GM13976 (cell line): ENCODE data around the gene SCN4A.

Experiments used
- DNase-seq: peaks from one replicate; pipeline ENCODE4 v3.0.0; 2012; ENCODE audit warnings: low spot score
- in situ Hi-C: fragments of 300-500 bp; cut with MboI; formaldehyde crosslinking; loops from one replicate; pipeline ENCODE4 v1.12.0; 2022; ENCODE audit warnings: low sequenced_read_pairs, mixed read lengths, inconsistent platforms; ENCODE audit not compliant: unreplicated experiment
- TF ChIP-seq, protein P1 (sequence below): IDR thresholded peaks from 2 replicates; pipeline ENCODE4 v1.5.1; 2012; ENCODE audit warnings: borderline replicate concordance, mild to moderate bottlenecking; ENCODE audit not compliant: insufficient read depth; ENCODE audit errors: extremely low read depth, missing control alignments, control extremely low read depth

The SCN4A gene

DNA sequence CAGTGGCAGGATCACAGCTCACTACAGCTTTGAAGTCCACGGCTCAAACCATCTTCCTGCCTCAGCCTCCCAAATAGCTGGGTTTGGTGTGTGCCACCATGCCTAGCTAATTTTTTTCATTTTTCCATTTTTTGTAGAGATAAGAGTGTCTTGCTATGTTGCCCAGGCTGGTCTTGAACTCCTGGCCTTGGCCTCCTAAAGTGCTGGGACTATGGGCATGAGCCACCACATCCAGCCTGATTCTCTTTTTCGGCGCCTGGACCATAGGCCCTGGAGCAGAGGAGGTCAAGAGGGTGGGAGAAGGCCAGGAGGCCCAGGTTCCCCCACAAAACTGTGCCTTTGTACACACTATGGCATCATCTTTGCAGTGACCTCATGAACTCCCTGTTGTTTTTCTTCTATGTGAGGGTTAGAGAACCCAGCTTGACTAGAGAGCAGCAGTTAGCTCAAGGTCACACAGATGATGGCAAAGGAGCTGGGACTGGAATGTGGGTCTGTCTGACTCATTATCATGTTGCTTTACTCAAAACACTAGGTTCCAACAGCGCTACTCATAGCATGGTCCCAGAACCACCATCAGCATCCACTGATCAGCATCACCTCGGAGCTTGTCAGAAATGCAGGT, 16.3 kb downstream of the SCN4A start:
- no peak for DNase-seq
- in situ Hi-C loops, result no loop called here
- TF ChIP-seq, protein P1, sequence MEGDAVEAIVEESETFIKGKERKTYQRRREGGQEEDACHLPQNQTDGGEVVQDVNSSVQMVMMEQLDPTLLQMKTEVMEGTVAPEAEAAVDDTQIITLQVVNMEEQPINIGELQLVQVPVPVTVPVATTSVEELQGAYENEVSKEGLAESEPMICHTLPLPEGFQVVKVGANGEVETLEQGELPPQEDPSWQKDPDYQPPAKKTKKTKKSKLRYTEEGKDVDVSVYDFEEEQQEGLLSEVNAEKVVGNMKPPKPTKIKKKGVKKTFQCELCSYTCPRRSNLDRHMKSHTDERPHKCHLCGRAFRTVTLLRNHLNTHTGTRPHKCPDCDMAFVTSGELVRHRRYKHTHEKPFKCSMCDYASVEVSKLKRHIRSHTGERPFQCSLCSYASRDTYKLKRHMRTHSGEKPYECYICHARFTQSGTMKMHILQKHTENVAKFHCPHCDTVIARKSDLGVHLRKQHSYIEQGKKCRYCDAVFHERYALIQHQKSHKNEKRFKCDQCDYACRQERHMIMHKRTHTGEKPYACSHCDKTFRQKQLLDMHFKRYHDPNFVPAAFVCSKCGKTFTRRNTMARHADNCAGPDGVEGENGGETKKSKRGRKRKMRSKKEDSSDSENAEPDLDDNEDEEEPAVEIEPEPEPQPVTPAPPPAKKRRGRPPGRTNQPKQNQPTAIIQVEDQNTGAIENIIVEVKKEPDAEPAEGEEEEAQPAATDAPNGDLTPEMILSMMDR, result no peak

DNA sequence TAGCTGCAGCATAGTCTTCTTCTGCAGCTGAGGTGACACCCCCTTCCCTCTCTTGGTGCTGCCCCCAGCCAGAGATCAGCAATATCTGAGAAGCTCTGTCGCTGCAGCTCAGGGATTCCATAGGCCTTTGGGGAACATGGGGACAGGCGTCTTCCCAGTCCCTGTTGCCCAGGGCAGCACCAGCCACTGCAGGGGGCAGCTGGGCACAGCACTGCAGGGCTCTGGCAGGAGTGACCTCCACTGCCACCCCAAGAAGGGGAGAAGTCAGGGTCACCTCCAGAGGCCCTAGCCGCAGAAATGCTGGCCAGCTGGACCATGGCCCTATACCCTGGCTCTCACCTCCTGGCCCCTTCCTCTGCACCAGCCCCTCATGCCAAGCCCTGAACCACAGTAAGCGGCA, 16.9 kb downstream of the SCN4A start:
- DNase-seq, result no peak
- in situ Hi-C loops, result no loop called here
- TF ChIP-seq, protein P1, result no peak

DNA sequence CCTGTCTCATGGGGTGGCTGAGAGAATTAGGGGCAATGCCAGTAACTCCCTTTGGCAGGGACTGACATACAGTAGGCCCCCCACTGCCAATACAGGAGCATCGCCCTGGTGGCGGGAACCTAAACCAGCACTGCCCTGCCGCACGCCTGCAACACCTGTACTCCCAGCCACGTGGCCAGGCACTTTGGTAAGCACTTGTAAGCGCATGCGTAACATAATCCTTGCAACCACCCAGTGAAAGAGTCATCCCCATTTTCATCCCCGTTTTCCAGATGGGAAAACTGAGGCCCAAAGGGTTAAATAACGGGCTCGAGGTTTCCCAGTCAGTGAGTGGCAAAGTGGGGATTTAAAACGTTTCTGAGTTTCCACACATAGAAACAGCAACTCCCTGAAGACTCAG, 17.5 kb downstream of the SCN4A start:
- TF ChIP-seq, protein P1, result no peak
- in situ Hi-C loops, result no loop called here
- no peak for DNase-seq

DNA sequence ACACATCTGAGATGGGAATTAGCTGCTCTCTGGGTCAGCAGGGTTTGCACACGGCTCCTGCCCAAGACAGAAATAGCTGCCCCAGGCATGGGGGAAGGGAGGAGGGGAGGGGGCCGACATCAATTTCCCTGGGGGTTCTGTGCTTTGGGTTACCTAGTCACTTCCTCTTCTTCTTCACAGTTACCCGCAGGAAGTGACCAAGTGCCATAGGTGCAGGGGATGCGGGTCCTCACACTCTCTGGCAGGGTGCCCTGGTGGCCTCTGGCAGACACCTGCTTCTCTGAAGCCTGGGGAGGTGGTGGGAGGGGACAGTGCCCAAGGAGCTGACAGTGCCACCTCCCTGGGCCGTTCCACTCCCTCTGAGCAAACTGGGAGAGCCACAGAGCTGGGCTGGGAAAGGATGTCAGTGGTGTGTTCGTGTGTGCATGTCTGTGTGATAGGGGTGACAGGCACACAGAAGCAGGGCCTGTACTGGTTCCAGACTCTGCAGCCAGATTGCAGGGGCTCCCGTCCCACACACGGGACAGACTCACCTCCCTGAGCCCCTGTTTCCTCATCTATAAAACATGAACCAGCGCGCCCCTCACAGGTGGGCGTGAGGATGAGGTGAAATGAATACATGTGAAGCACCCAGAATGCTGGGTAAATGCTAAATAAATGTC, 18.2 kb downstream of the SCN4A start:
- TF ChIP-seq, protein P1, result no peak
- in situ Hi-C loops, result no loop called here
- DNase-seq, result no peak

DNA sequence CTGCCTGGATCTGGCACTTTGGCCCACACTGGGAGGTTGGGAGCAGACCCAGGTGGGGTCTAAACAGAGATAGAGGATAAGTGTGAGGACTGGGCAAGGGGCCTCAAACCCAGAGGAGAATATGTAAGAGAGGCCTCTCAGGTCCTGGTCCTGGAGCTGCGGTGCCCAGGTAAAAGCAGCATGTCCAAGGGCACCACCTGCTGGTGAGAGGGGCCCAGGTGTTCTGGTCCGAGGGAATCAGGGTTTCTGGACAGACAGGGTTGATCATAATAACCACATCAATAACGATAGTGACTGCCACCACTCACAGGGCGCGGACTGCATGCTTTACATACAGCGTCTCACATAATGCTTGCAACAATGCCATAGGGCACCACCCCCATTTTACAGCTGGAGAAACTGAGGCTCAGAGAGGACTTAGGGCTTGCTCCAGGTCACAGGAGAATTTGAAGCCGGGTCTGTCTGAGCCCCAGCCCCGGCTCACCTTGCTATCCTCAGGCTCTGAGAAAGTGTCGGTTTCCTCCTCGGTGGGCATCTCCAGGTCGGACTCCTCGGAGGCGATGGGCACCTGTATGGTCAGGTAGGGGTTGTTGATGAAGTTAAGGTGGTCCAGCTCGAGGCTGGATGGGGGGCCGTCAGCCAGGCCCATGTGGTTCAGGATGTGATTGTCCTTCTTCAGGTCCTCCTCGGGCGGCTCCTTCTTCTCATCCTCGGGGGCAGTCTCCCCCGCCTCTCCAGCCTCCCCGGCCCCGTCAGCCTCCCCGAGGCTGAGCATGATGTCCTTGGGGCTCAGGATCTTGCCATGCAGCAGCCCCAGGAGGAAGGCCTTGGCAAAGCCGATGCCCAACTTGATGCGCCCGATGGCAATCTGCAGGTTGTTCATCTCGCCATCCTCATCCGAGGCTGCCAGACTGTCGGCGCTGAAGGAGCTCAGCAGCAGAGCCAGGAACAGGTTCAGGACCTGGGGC, 21.5 kb downstream of the SCN4A start:
- DNase-seq, result peak; percentile 79
- in situ Hi-C loops, result no loop called here
- TF ChIP-seq, protein P1, result peak; percentile 71

DNA sequence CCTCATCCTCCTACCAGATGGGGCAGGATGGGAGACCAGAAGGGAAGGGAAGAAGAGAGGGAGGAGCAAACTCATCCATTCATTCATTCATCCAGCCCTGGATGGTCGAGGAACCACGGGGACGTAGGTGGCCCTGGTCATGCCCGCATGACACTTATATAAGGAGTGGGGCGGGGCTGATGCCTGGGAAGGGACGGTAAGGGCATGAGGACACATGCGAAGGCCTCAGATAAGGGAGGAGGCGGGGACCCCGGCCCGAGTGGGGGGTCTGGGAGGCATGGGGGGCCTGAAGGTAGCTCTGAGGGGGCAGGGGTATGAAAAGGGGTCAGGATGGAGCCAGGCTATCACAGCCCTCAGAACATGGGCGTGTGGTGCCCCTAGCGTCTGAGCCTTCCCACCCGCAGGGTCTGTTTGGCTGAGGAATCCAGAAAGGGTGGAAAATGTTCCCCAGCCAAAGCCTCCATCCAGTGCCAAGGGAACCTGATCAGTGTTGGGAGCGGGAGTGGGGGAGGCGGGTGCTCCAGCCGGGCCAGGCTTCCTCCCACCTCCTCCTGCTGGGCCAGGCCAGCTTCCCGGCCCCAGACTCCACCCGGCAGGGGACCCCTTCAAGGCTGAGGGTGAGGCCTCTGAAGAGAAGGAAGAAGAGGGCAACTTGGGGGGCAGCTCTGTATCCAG, 23.0 kb downstream of the SCN4A start:
- TF ChIP-seq, protein P1, result no peak
- no peak for DNase-seq
- in situ Hi-C loops, result no loop called here
